PC-3 (cell line): ENCODE measurements around the gene WWC2.

ENCODE experiments used
- CTCF ChIP-seq: fragments of 300-600 bp; sonication (generic); conservative IDR thresholded peaks from 2 replicates; pipeline ENCODE4 v1.5.1; 2017; ENCODE audit warnings: antibody characterized with exemption, low read depth, mild to moderate bottlenecking, low read length
- EZH2 ChIP-seq: fragments of 300-600 bp; sonication (generic); IDR thresholded peaks from one replicate; pipeline ENCODE4 v1.6.1; 2017; ENCODE audit warnings: antibody characterized with exemption, mild to moderate bottlenecking, low read length; ENCODE audit not compliant: unreplicated experiment
- EZH2phosphoT487 ChIP-seq: fragments of 300-600 bp; sonication (generic); IDR thresholded peaks from 2 replicates; pipeline ENCODE4 v1.6.1; 2018; ENCODE audit warnings: mild to moderate bottlenecking, antibody characterized with exemption, low read length, borderline replicate concordance

- no peak for TF ChIP-seq EZH2
- no peak for TF ChIP-seq CTCF
- TF ChIP-seq EZH2phosphoT487: no peak
Observed at GRCh38 chr4:183337349-183337748, 238.3 kb downstream of the WWC2 start.
